Hepatocyte (in vitro differentiated cells): ENCODE measurements around the gene SNX20.

Experiments used
- EZH2 ChIP-seq: fragments of 200-600 bp; sonication (generic); IDR thresholded peaks from 2 replicates; pipeline ENCODE4 v1.6.1; 2016; ENCODE audit warnings: antibody characterized with exemption, mild to moderate bottlenecking, borderline replicate concordance
- TF ChIP-seq, protein P1 (sequence below): fragments of 200-600 bp; sonication (generic); IDR thresholded peaks from 2 replicates; pipeline ENCODE4 v1.5.1; 2016; ENCODE audit warnings: antibody characterized with exemption, mild to moderate bottlenecking; ENCODE audit not compliant: poor library complexity

DNA sequence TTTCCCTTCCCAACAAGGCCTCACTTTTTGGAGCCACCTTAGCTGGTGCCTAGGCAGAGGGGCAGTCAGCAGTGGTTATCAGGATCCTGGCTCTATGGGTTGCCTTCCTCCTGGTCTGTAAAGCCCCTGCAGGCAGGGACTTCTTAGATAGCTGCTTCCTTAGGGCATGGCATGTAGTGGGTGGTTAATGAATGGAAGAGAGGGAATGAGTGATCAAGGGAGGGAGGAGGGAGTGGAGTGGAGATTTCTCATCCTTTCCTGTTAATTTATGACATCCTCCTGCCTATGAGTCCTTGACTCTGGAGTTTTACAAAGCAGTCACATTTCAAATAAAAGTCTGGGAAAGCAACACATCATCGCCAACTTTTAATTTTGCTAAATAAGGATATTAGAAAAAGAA, 40.7 kb downstream of the SNX20 start:
- TF ChIP-seq, protein P1, sequence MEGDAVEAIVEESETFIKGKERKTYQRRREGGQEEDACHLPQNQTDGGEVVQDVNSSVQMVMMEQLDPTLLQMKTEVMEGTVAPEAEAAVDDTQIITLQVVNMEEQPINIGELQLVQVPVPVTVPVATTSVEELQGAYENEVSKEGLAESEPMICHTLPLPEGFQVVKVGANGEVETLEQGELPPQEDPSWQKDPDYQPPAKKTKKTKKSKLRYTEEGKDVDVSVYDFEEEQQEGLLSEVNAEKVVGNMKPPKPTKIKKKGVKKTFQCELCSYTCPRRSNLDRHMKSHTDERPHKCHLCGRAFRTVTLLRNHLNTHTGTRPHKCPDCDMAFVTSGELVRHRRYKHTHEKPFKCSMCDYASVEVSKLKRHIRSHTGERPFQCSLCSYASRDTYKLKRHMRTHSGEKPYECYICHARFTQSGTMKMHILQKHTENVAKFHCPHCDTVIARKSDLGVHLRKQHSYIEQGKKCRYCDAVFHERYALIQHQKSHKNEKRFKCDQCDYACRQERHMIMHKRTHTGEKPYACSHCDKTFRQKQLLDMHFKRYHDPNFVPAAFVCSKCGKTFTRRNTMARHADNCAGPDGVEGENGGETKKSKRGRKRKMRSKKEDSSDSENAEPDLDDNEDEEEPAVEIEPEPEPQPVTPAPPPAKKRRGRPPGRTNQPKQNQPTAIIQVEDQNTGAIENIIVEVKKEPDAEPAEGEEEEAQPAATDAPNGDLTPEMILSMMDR = no peak
- TF ChIP-seq EZH2 = no peak
